Osteoblast (primary cell): ENCODE results near the gene UBE2N. TPM values are rescaled to one million over a fixed set of nuclear protein-coding genes. Genes with fewer than 3 reads are reported as not detected.

Experiments used
- DNase-seq: peaks from one replicate; pipeline ENCODE4 v3.0.0; 2011; ENCODE audit warnings: low spot score, mixed read lengths; ENCODE audit not compliant: insufficient read length; ENCODE audit errors: missing footprints
- H2AFZ ChIP-seq: 2 replicates; pipeline ENCODE4 v1.6.0; 2011; ENCODE audit warnings: mild to moderate bottlenecking, low read length
- H3K27ac ChIP-seq: 2 replicates; pipeline ENCODE4 v1.5.1; 2011; ENCODE audit warnings: mild to moderate bottlenecking, low read depth, low read length, moderate library complexity
- H3K27me3 ChIP-seq: 2 replicates; pipeline ENCODE4 v1.6.0; 2012; ENCODE audit warnings: mild to moderate bottlenecking, control low read depth, inconsistent platforms, low read length, moderate library complexity; ENCODE audit not compliant: insufficient read depth
- H3K36me3 ChIP-seq: 2 replicates; pipeline ENCODE4 v1.5.1; 2011; ENCODE audit warnings: mild to moderate bottlenecking, low read length, control low read depth, moderate library complexity; ENCODE audit not compliant: insufficient read depth
- H3K4me1 ChIP-seq: 2 replicates; pipeline ENCODE4 v1.5.1; 2011; ENCODE audit warnings: mild to moderate bottlenecking, low read length, control low read depth, moderate library complexity; ENCODE audit not compliant: insufficient read depth
- H3K4me2 ChIP-seq: 2 replicates; pipeline ENCODE4 v1.6.0; 2011; ENCODE audit warnings: mild to moderate bottlenecking, low read length; ENCODE audit not compliant: insufficient read depth
- H3K4me3 ChIP-seq: fragments of 200-600 bp; sonication (generic); 3 replicates; pipeline ENCODE4 v1.5.1; 2012; ENCODE audit warnings: mild to moderate bottlenecking, low read length, inconsistent platforms; ENCODE audit not compliant: insufficient read depth
- H3K79me2 ChIP-seq: 2 replicates; pipeline ENCODE4 v1.6.0; 2012; ENCODE audit warnings: mild to moderate bottlenecking, low read length, control low read depth, inconsistent platforms; ENCODE audit not compliant: insufficient read depth
- H3K9me3 ChIP-seq: 2 replicates; pipeline ENCODE4 v1.5.1; 2011; ENCODE audit warnings: low read depth, low read length, control low read depth
- H4K20me1 ChIP-seq: 2 replicates; pipeline ENCODE4 v1.6.0; 2012; ENCODE audit warnings: mild to moderate bottlenecking, low read length, control low read depth; ENCODE audit not compliant: insufficient read depth
- CTCF ChIP-seq: IDR thresholded peaks from 2 replicates; pipeline ENCODE4 v1.5.1; 2011; ENCODE audit warnings: mild to moderate bottlenecking, low read depth, low read length, moderate library complexity; ENCODE audit errors: extremely low read depth
- total RNA-seq: library from RNA; depleted of rRNA; stranded (reverse); fragments of >200 nt; gene quantifications from 2 replicates; pipeline ENCODE4 v1.2.3, GENCODE V29; 2012

Gene UBE2N
- total RNA-seq, 1 donor = 44.2 TPM

DNA sequence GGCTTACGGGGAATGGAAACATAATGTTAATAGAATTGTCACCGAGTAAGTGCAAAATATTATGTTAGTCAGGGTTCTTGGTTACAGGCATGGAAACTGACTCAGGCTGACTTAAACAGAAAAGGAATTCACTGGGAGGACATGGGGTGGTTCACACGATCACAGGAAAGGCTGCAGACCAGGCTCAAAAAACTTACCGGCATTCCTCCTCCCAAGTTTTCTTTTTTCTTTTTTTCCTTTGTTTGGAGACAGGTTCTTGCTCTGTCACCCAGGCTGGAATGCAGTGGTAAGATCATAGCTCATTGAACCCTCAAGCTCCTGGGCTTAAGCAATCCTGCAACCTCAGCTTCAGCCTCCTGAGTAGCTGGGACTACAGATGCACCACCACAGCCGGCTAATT, 11.9 kb upstream of the UBE2N start:
- no peaks in the 10 kb centered on the region for H3K27me3 ChIP-seq
- peak overlapping the region; percentile 42 for H3K27ac ChIP-seq
- peak overlapping the region; percentile 46 for H3K4me2 ChIP-seq
- TF ChIP-seq CTCF = no peak
- H3K79me2 ChIP-seq = no peaks in the 10 kb centered on the region
- H3K36me3 ChIP-seq = no peaks in the 10 kb centered on the region
- no peak overlapping the region for H3K4me3 ChIP-seq
- no peaks in the 10 kb centered on the region for H4K20me1 ChIP-seq
- H2AFZ ChIP-seq = peak overlapping the region; percentile 81
- H3K9me3 ChIP-seq = no peaks in the 10 kb centered on the region
- DNase-seq = peak; percentile 73
- H3K4me1 ChIP-seq = no peaks in the 10 kb centered on the region

DNA sequence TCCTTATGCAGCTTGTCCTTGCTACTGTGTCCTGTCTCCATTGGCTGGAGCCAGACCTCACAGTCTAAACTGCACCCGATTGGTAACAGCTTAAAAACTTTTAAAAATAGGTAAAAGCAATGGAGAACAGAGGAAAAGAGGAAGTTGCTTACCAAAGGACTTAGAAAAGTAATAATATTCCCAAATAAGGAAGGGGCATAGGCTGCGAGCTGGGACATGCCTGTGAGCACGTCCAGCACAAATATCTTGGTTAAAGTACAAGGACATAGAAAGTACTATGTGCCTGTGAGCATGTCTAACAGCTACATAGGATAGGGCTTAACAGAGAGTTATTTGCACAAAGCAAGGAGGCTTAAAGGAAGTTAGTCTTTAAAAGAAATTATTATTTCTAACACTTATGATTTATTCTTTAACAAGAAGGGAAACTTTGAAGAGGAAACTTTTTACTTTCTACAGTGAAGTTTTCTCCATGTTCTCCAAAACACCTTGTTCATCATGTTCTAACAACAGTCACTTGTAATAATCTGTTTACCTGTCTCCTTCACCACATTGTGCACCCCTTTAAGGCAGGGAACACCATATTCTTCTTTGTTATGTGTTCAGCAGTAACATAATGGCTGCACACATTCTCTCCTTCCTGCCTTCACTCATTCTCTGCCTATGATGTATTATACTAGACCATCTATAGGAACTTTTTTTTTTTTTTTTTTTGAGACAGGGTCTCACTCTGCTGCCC, 9.8 kb upstream of the UBE2N start:
- H3K9me3 ChIP-seq = no peaks in the 10 kb centered on the region
- no peaks in the 10 kb centered on the region for H3K4me1 ChIP-seq
- H3K4me3 ChIP-seq = no peak overlapping the region
- no peak overlapping the region for H3K4me2 ChIP-seq
- DNase-seq = peak; percentile 36
- no peak for TF ChIP-seq CTCF
- no peaks in the 10 kb centered on the region for H4K20me1 ChIP-seq
- no peaks in the 10 kb centered on the region for H3K79me2 ChIP-seq
- peak overlapping the region; percentile 28 for H2AFZ ChIP-seq
- H3K27me3 ChIP-seq = no peaks in the 10 kb centered on the region
- H3K36me3 ChIP-seq = no peaks in the 10 kb centered on the region
- H3K27ac ChIP-seq = no peak overlapping the region

DNA sequence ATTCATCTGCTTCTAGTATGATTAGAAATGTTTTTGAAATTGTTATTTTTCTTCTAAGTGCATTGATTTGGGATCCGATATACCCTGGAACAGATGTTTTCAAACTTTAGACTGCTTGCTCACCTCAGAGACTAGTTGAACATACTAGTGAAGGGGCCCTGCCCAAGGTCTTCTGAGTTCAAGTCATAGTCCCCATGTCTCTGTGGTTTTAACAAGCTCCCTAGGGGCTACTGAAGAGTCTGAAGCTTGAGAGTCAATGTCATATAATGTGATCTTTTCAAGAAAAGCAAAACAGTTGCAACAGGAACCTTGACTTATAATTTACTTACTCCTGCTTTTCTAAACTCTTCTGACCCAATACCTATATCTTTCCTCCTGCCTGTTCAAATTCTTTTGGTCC, 7.5 kb upstream of the UBE2N start:
- H3K4me1 ChIP-seq = no peaks in the 10 kb centered on the region
- H4K20me1 ChIP-seq = no peaks in the 10 kb centered on the region
- TF ChIP-seq CTCF = no peak
- H3K4me2 ChIP-seq = no peak overlapping the region
- no peaks in the 10 kb centered on the region for H3K79me2 ChIP-seq
- H3K4me3 ChIP-seq = no peak overlapping the region
- H3K27ac ChIP-seq = no peak overlapping the region
- H3K36me3 ChIP-seq = no peaks in the 10 kb centered on the region
- H3K27me3 ChIP-seq = no peaks in the 10 kb centered on the region
- DNase-seq = no peak
- H3K9me3 ChIP-seq = no peaks in the 10 kb centered on the region
- no peak overlapping the region for H2AFZ ChIP-seq

GRCh38 chr12:93448796-93449195, 7.0 kb upstream of the UBE2N start:
- peak; percentile 21 for DNase-seq
- H3K4me1 ChIP-seq = no peaks in the 10 kb centered on the region

More at GRCh38 chr12:93448796-93449195, 7.0 kb upstream of the UBE2N start:
- H3K4me2 ChIP-seq = no peak overlapping the region
- no peaks in the 10 kb centered on the region for H3K9me3 ChIP-seq
- H3K27ac ChIP-seq = no peak overlapping the region
- H4K20me1 ChIP-seq = no peaks in the 10 kb centered on the region
- no peak overlapping the region for H2AFZ ChIP-seq
- no peak overlapping the region for H3K4me3 ChIP-seq
- TF ChIP-seq CTCF = no peak
- H3K27me3 ChIP-seq = no peaks in the 10 kb centered on the region
- H3K36me3 ChIP-seq = no peaks in the 10 kb centered on the region
- H3K79me2 ChIP-seq = no peaks in the 10 kb centered on the region
